Prostate gland (tissue), 2 donors: ENCODE results near the gene AIFM1. TPM values are rescaled to one million over a fixed set of nuclear protein-coding genes. Genes with fewer than 3 reads are reported as not detected.

ENCODE experiments used
- DNase-seq: peaks from one replicate; pipeline ENCODE4 v3.0.0-alpha.2; 2019; ENCODE audit warnings: low spot score
- H3K27ac ChIP-seq, 2 donors: fragments of 200-600 bp; sonication (generic); 2 replicates each; pipeline ENCODE4 v1.5.1; 2017 to 2019
- H3K27me3 ChIP-seq: fragments of 200-600 bp; sonication (generic); replicated peaks from 2 replicates; pipeline ENCODE4 v1.5.1; 2019; ENCODE audit not compliant: insufficient read depth
- H3K36me3 ChIP-seq, 2 donors: fragments of 200-600 bp; sonication (generic); 1 replicate in 1 of 2; 2 replicates in 1 of 2; pipeline versions ENCODE4 v1.5.1 to v1.8.1; 2017 to 2019
- H3K4me1 ChIP-seq: fragments of 200-600 bp; sonication (generic); replicated peaks from 2 replicates; pipeline ENCODE4 v1.5.1; 2019
- H3K4me3 ChIP-seq, 2 donors: fragments of 200-600 bp; sonication (generic); 2 replicates each; pipeline ENCODE4 v1.5.1; 2017 to 2019
- H3K9me3 ChIP-seq: fragments of 200-600 bp; sonication (generic); 2 replicates; pipeline ENCODE4 v1.5.1; 2017
- CTCF ChIP-seq, 4 experiments: fragments of 200-600 bp in 2 of 4; fragments of 450-650 bp in 2 of 4; sonication (generic) in 2 of 4; IDR thresholded peaks; 1 replicate in 3 of 4; 2 replicates in 1 of 4; pipeline ENCODE4 v1.5.1; 2016 to 2019; ENCODE audit warnings: antibody characterized with exemption in 4 of 4, mild to moderate bottlenecking in 2 of 4, moderate library complexity in 2 of 4
- POLR2A ChIP-seq: fragments of 450-650 bp; IDR thresholded peaks from one replicate; pipeline ENCODE4 v1.6.1; 2016; ENCODE audit warnings: antibody characterized with exemption, mild to moderate bottlenecking
- POLR2AphosphoS5 ChIP-seq: sonication (generic); formaldehyde crosslinking; IDR thresholded peaks from one replicate; pipeline ENCODE4 v1.6.1; 2017; ENCODE audit warnings: antibody characterized with exemption
- WGBS: methylation state at CpG from one replicate; pipeline ENCODE4 v1.1.5; 2018; 5-methylcytosine and 5-hydroxymethylcytosine counted together
- intact Hi-C: fragments of 100-400 bp; cut with DNase I; formaldehyde crosslinking; loops from one replicate; pipeline ENCODE4 v1.14.2; 2022
- total RNA-seq, 2 donors: library from RNA; depleted of rRNA; stranded (reverse); fragments of >200 nt; gene quantifications; one replicate each; pipeline ENCODE4 v1.1.0, GENCODE V29; 2016

The AIFM1 gene
- total RNA-seq, 2 donors from 2014 or later, result 21.8 to 32.2 TPM

DNA sequence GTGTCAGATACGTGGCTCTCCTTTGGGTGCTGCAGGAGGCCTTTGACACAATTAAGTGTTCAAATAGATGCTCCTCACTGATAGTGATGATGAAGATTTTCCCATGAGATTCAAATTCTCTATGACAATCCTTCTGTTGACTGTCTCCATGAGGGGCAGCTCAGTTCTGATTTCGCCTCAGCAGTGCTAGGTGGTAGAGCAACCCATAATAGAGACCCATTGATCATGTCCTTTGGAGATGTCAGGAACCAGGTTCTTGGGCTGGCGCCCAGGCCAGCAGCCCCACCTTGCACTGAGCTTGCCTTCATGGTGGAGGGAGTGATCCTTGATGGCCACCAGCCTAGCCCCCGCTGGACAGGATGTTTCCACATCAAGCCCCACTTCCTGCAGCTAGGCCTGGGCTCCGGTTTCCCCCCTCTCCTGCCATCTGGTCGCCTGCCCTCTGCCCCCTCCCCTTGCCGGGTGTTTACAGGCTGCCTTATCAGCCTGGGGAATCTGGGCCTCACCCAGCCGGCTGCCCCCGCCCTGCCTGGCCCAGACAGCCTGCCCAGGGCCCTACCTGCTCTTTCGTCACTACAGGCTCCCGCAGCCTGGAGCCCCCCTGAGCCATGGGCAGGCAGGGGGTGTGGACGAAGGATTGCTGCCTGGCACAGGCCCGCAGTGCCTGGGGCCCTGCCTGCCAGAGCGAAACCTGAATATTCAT lies 68.0 kb downstream of the AIFM1 start:
- no peak for DNase-seq
- no peak overlapping the region for H3K4me3 ChIP-seq
- 41% methylated on average over 11 of the region's 14 CpGs for WGBS
- intact Hi-C loops, result no loop called here
- H3K36me3 ChIP-seq, result no peaks in the 10 kb centered on the region
- no peaks in the 10 kb centered on the region for H3K9me3 ChIP-seq
- H3K4me1 ChIP-seq, result no peaks in the 10 kb centered on the region
- TF ChIP-seq POLR2AphosphoS5 (peak; percentile 31), CTCF (IDR thresholded peaks at IDR 0.05) (no peak)
- no peak overlapping the region for H3K27ac ChIP-seq
- H3K27me3 ChIP-seq, result no peaks in the 10 kb centered on the region

- no peaks in the 10 kb centered on the region for H3K9me3 ChIP-seq
- H3K27me3 ChIP-seq, result no peaks in the 10 kb centered on the region
- no peaks in the 10 kb centered on the region for H3K36me3 ChIP-seq
- intact Hi-C loops, result no loop called here
- TF ChIP-seq POLR2A (no peak), POLR2AphosphoS5 (no peak), CTCF (IDR thresholded peaks at IDR 0.05) (no peak)
- WGBS, result 94% methylated on average over 4 of the region's 6 CpGs
- no peak for DNase-seq
- no peaks in the 10 kb centered on the region for H3K4me1 ChIP-seq
- H3K4me3 ChIP-seq, result no peak overlapping the region
- no peak overlapping the region for H3K27ac ChIP-seq
Measured at GRCh38 chrX:130095249-130096030, 70.2 kb downstream of the AIFM1 start.

DNA sequence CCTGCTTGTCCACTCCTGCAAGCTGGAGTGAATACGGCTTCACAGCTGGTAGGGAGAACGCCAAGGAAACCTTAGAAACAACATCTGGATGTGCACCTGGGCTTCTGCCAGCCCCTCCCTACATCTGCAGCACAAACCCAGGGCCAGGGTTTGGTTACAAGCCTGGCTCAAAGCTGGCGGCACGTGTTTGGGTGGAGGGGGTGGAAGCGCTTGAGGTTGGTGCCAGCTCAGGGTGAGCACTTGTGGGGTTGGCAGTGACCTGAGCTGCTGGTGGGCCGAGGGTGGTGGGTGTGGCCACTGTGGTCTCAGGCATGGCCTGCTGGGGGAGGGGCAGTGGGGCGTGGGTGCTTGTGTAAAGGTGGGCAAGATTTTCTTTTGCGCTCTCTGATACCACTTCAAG lies 70.9 kb downstream of the AIFM1 start:
- DNase-seq, result no peak
- intact Hi-C loops, result no loop called here
- Histone ChIP-seq H3K27me3 (no peaks in the 10 kb centered on the region), H3K9me3 (no peaks in the 10 kb centered on the region), H3K36me3 (no peaks in the 10 kb centered on the region), H3K4me3 (no peak overlapping the region), H3K27ac (no peak overlapping the region), H3K4me1 (no peaks in the 10 kb centered on the region)
- 65% methylated on average over 5 of the region's 8 CpGs for WGBS
- TF ChIP-seq CTCF (IDR thresholded peaks at IDR 0.05) (no peak), POLR2AphosphoS5 (no peak), POLR2A (no peak)

GRCh38 chrX:130093271-130093670 lies 72.4 kb downstream of the AIFM1 start:
- WGBS, result 84% methylated on average over 2 of the region's 2 CpGs
- Histone ChIP-seq H3K27ac (no peak overlapping the region), H3K36me3 (no peaks in the 10 kb centered on the region), H3K27me3 (no peaks in the 10 kb centered on the region), H3K9me3 (no peaks in the 10 kb centered on the region), H3K4me3 (no peak overlapping the region), H3K4me1 (no peaks in the 10 kb centered on the region)
- intact Hi-C loops, result no loop called here
- TF ChIP-seq CTCF (IDR thresholded peaks at IDR 0.05) (no peak), POLR2AphosphoS5 (no peak), POLR2A (no peak)
- DNase-seq, result no peak
